ENCODE results near the gene VAV2. TPM values are rescaled to one million over a fixed set of nuclear protein-coding genes. Genes with fewer than 3 reads are reported as not detected.

The VAV2 gene
- total RNA-seq, 3 donors from 2014 or later (not counting 1 experiment from before 2014, with no cell fraction given): 3.9 to 5.1 (median 4.8) TPM

DNA sequence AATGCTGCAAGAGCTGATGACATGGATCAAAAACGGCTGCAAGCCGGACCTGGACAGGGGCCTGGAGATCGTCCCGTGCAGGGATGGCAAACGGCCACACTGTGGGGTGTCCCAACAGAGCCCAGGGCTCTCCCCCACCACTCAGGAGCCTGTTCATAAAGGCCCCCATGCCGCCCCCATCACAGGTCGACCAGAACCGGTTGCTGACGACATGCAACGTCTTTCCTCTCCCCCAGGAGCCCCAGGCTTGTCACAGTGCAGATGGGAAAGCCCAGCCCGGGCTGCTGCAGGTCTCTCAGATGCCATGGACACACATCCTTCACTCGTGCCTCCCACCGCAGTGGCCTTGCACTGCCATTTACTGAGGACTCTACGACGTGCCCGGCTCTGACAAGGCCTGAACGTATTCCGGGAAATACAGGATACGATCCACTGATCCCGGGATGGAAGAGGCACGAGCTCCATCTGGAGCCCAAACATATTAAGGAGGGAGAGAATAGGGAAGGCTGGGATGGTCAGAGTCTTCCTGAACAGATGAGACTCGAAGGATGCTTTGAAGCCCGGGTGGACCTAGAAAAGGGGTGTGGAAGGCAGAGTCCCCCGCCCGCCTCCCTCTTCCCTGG lies 177.4 kb downstream of the VAV2 start:
- 95% methylated on average over 25 of the region's 25 CpGs for WGBS (ENCODE audit: insufficient coverage)
- ATAC-seq (no peak), DNase-seq (no peak)
- TF ChIP-seq, protein P1, sequence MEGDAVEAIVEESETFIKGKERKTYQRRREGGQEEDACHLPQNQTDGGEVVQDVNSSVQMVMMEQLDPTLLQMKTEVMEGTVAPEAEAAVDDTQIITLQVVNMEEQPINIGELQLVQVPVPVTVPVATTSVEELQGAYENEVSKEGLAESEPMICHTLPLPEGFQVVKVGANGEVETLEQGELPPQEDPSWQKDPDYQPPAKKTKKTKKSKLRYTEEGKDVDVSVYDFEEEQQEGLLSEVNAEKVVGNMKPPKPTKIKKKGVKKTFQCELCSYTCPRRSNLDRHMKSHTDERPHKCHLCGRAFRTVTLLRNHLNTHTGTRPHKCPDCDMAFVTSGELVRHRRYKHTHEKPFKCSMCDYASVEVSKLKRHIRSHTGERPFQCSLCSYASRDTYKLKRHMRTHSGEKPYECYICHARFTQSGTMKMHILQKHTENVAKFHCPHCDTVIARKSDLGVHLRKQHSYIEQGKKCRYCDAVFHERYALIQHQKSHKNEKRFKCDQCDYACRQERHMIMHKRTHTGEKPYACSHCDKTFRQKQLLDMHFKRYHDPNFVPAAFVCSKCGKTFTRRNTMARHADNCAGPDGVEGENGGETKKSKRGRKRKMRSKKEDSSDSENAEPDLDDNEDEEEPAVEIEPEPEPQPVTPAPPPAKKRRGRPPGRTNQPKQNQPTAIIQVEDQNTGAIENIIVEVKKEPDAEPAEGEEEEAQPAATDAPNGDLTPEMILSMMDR (IDR thresholded peaks at IDR 0.05): no peak
- Mint-ChIP-seq H3K4me3 (no peak overlapping the region), H3K36me3 (no peaks in the 10 kb centered on the region), H3K27me3 (ENCODE audit: low read depth in 2 of 2) (no peaks in the 10 kb centered on the region), H3K9me3 (no peaks in the 10 kb centered on the region), H3K4me1 (no peaks in the 10 kb centered on the region), H3K27ac (no peak overlapping the region)
- Histone ChIP-seq H3K27ac (ENCODE audit: low read length) (no peak overlapping the region), H3K4me1 (ENCODE audit: control insufficient read depth, insufficient read depth, low read length) (no peaks in the 10 kb centered on the region), H3K9me3 (ENCODE audit: control insufficient read depth, insufficient read depth, low read length) (no peaks in the 10 kb centered on the region), H3K4me3 (ENCODE audit: low read length) (no peak overlapping the region), H3K36me3 (ENCODE audit: control insufficient read depth, insufficient read depth, low read length) (no peaks in the 10 kb centered on the region), H3K27me3 (ENCODE audit: control insufficient read depth, insufficient read depth, low read length) (no peaks in the 10 kb centered on the region)
- intact Hi-C loops (cut with micrococcal nuclease): no loop called here

DNA sequence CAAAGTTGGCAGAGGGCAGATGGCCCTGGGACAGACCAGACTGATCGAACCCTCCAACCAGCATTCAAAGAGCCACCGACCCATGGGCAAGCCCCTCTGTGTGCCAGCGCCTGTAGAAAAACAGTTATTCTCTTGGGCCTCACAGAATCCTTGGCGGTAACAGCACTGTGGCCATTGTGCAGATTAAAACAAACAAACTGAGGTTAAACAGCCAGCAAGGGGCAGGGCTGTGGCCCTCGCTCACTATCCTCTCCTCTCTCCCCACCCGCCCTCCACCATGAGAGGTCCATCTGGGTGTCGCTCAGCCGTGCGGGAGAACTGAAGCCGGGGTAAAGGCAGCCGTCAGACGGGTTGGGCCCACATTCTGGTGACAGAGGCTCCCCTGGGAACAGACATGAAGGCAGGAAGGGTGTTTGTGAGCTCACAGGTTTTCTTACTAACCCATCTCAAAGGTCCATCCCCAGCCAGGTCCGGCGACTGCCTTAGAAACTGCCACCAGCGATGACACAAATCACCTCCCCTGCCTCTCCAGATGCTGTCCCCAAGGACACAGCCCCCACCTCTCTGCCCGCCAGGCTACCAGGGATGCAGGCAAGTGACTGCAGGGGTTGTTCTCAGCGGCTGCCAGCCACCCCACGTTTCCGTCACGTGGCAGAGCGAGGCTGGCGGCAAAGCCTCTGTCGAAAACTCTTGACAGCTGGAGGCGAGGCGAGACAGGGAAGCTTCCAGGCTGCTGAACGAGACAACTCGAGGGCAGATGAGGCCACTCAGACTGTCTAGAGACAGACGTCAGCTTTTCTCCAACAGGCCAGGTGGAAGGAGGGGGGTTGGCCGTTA lies 178.2 kb downstream of the VAV2 start:
- no peak overlapping the region for H3K27ac ChIP-seq (ENCODE audit: low read length)
- TF ChIP-seq, protein P1 (IDR thresholded peaks at IDR 0.05): no peak
- no peaks in the 10 kb centered on the region for H3K4me1 Mint-ChIP-seq

DNA sequence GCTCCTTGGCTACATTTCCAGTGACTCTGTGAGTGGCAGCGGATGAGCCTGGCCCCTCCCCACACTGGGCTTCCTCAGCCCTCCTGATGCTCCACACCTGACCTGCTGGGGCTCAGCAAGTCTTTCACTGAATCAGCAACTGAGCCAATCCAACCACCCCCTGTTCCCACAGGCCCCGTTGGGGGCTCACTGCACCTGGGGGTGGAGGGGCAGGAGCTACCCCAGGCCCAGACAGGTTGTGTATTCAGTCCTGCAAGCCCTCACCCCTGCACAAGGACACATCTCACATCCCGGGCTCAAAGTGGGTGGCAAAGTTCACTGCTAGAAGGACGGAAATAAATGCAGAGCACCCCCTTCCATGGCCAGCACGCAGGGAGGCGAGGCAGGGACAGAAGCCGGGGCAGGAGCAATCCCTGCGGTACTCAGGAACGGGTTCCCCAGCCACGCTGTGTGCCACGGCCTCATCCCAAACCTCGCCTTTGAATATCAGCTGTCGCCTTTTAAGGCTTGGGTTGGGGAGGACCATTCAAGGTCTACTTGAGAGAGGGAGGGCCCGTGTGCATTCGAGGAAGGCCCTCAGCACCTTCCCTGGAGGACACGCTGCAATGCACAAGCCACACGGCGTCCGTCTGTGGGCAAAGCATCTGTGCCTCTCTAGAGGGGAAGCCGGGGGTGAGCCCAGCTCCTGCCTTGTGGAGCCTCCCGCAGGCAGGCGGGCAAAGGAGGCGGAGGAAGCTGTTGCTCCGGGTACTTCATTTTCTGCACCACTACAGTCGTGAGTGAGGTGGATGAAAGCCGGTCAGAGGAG lies 179.0 kb downstream of the VAV2 start:
- H3K27me3 Mint-ChIP-seq (ENCODE audit: low read depth in 2 of 2): no peaks in the 10 kb centered on the region
- Histone ChIP-seq H3K9me3 (ENCODE audit: control insufficient read depth, insufficient read depth, low read length) (no peaks in the 10 kb centered on the region), H3K36me3 (ENCODE audit: control insufficient read depth, insufficient read depth, low read length) (no peaks in the 10 kb centered on the region), H3K4me3 (ENCODE audit: low read length) (no peak overlapping the region), H3K27ac (ENCODE audit: low read length) (no peak overlapping the region), H3K27me3 (ENCODE audit: control insufficient read depth, insufficient read depth, low read length) (no peaks in the 10 kb centered on the region), H3K4me1 (ENCODE audit: control insufficient read depth, insufficient read depth, low read length) (no peaks in the 10 kb centered on the region)
- no peak overlapping the region for H3K27ac Mint-ChIP-seq
- H3K9me3 Mint-ChIP-seq: no peaks in the 10 kb centered on the region
- no peak for ATAC-seq
- no peaks in the 10 kb centered on the region for H3K4me1 Mint-ChIP-seq
- H3K36me3 Mint-ChIP-seq: no peaks in the 10 kb centered on the region
- no peak for DNase-seq
- WGBS (ENCODE audit: insufficient coverage): 89% methylated on average over 26 of the region's 26 CpGs
- TF ChIP-seq, protein P1 (IDR thresholded peaks at IDR 0.05): no peak
- intact Hi-C loops (cut with micrococcal nuclease): no loop called here
- H3K4me3 Mint-ChIP-seq: no peak overlapping the region

More for the DNA sequence above, 178.2 kb downstream of the VAV2 start:
- ATAC-seq (no peak), DNase-seq (no peak)
- Mint-ChIP-seq H3K27ac (no peak overlapping the region), H3K4me3 (no peak overlapping the region), H3K36me3 (no peaks in the 10 kb centered on the region), H3K9me3 (no peaks in the 10 kb centered on the region), H3K27me3 (ENCODE audit: low read depth in 2 of 2) (no peaks in the 10 kb centered on the region)
- intact Hi-C loops (cut with micrococcal nuclease): no loop called here
- Histone ChIP-seq H3K27me3 (ENCODE audit: control insufficient read depth, insufficient read depth, low read length) (no peaks in the 10 kb centered on the region), H3K36me3 (ENCODE audit: control insufficient read depth, insufficient read depth, low read length) (no peaks in the 10 kb centered on the region), H3K4me1 (ENCODE audit: control insufficient read depth, insufficient read depth, low read length) (no peaks in the 10 kb centered on the region), H3K4me3 (ENCODE audit: low read length) (no peak overlapping the region), H3K9me3 (ENCODE audit: control insufficient read depth, insufficient read depth, low read length) (no peaks in the 10 kb centered on the region)
- 91% methylated on average over 29 of the region's 29 CpGs for WGBS (ENCODE audit: insufficient coverage)
